WTC11 (cell line): ENCODE measurements around the gene EFCAB14. TPM values are rescaled to one million over a fixed set of nuclear protein-coding genes. Genes with fewer than 3 reads are reported as not detected.
"Not testable (repeated sequence)": the region's sequence is repeated elsewhere in the genome, so short reads cannot be mapped to it uniquely, and the experiment has no call there.

ENCODE experiments used
- ATAC-seq: fragments of 200-7000 bp; cut with Tn5 transposase; 2 replicates; pipeline ENCODE4 v1.10.0; 2021; ENCODE audit warnings: mild to moderate bottlenecking, moderate library complexity
- CTCF ChIA-PET: fragments of 300-600 bp; sonication (Branson Sonifier 250); formaldehyde crosslinking; loops from one replicate; lab custom pipeline; 2021; ENCODE audit warnings: antibody characterized with exemption; lab: Charles Lee
- POLR2A ChIA-PET: fragments of 350-600 bp; sonication (Branson Sonifier 250); formaldehyde crosslinking; loops from one replicate; lab custom pipeline; 2021; ENCODE audit warnings: antibody characterized with exemption; lab: Charles Lee
- DNase-seq: peaks from one replicate; pipeline ENCODE4 v3.0.0; 2021; ENCODE audit warnings: low spot score
- H3K27ac Mint-ChIP-seq: 2 replicates; pipeline ENCODE4 v1.8.0; 2021; ENCODE audit warnings: mixed read lengths
- H3K27me3 Mint-ChIP-seq: 2 replicates; pipeline ENCODE4 v1.8.0; 2021; ENCODE audit warnings: low read depth, mild to moderate bottlenecking, moderate library complexity, mixed read lengths
- H3K36me3 Mint-ChIP-seq: 2 replicates; pipeline ENCODE4 v1.8.0; 2021; ENCODE audit warnings: mixed read lengths
- H3K4me1 Mint-ChIP-seq: 2 replicates; pipeline ENCODE4 v1.8.0; 2022; ENCODE audit warnings: mixed read lengths
- H3K4me3 Mint-ChIP-seq: 2 replicates; pipeline ENCODE4 v1.8.0; 2021; ENCODE audit warnings: mild to moderate bottlenecking, moderate library complexity, mixed read lengths
- H3K9me3 Mint-ChIP-seq: 2 replicates; pipeline ENCODE4 v1.8.0; 2021; ENCODE audit warnings: mixed read lengths
- AFF4 ChIP-seq: sonication (generic); formaldehyde crosslinking; IDR thresholded peaks from 2 replicates; pipeline ENCODE4 v1.8.1; 2023; ENCODE audit warnings: mild to moderate bottlenecking, missing genetic modification reagents, borderline replicate concordance
- ATF3 ChIP-seq: sonication (generic); formaldehyde crosslinking; conservative IDR thresholded peaks from 2 replicates; pipeline ENCODE4 v1.8.1; 2022; ENCODE audit warnings: mild to moderate bottlenecking, missing genetic modification reagents
- CTCF ChIP-seq: fragments of 200-600 bp; IDR thresholded peaks from 2 replicates; pipeline ENCODE4 v1.8.0; 2022; ENCODE audit warnings: antibody characterized with exemption
- ERG ChIP-seq: fragments of 250-450 bp; sonication (Bioruptor Pico); IDR thresholded peaks from 2 replicates; pipeline ENCODE4 v1.8.0; 2021; ENCODE audit warnings: mild to moderate bottlenecking
- FOXP1 ChIP-seq: sonication (generic); formaldehyde crosslinking; IDR thresholded peaks from 2 replicates; pipeline ENCODE4 v1.8.0; 2022; ENCODE audit warnings: missing genetic modification reagents, mild to moderate bottlenecking, moderate library complexity, borderline replicate concordance
- NFE2L1 ChIP-seq: sonication (generic); formaldehyde crosslinking; IDR thresholded peaks from 2 replicates; pipeline ENCODE4 v1.8.1; 2023; ENCODE audit warnings: missing genetic modification reagents
- PRDM15 ChIP-seq: sonication (generic); formaldehyde crosslinking; IDR thresholded peaks from 2 replicates; pipeline ENCODE4 v1.8.0; 2022; ENCODE audit warnings: missing genetic modification reagents
- SMAD4 ChIP-seq: sonication (generic); formaldehyde crosslinking; IDR thresholded peaks from 2 replicates; pipeline ENCODE4 v1.8.0; 2022; ENCODE audit warnings: mild to moderate bottlenecking, missing genetic modification reagents
- SP1 ChIP-seq: sonication (generic); formaldehyde crosslinking; conservative IDR thresholded peaks from 2 replicates; pipeline ENCODE4 v1.8.1; 2022; ENCODE audit warnings: missing genetic modification reagents
- TEAD4 ChIP-seq: sonication (generic); formaldehyde crosslinking; IDR thresholded peaks from 2 replicates; pipeline ENCODE4 v1.8.0; 2022; ENCODE audit warnings: mild to moderate bottlenecking, missing genetic modification reagents
- ZBTB43 ChIP-seq: sonication (generic); formaldehyde crosslinking; IDR thresholded peaks from 2 replicates; pipeline ENCODE4 v1.8.1; 2023; ENCODE audit warnings: mild to moderate bottlenecking, missing genetic modification reagents
- ZNF232 ChIP-seq: sonication (generic); formaldehyde crosslinking; IDR thresholded peaks from 2 replicates; pipeline ENCODE4 v1.8.0; 2022; ENCODE audit warnings: mild to moderate bottlenecking, missing genetic modification reagents
- ZNF396 ChIP-seq: fragments of 250-450 bp; sonication (Bioruptor Pico); IDR thresholded peaks from 2 replicates; pipeline ENCODE4 v1.8.0; 2021; ENCODE audit warnings: mild to moderate bottlenecking, moderate library complexity, borderline replicate concordance
- ZNF423 ChIP-seq: fragments of 250-450 bp; sonication (Bioruptor Pico); IDR thresholded peaks from 2 replicates; pipeline ENCODE4 v2.1.2; 2022; ENCODE audit warnings: mild to moderate bottlenecking, moderate library complexity
- total RNA-seq: library from RNA; stranded (reverse); gene quantifications from 3 replicates; pipeline ENCODE4 v1.2.3, GENCODE V29; 2021

Gene EFCAB14
- total RNA-seq, 1 experiment from 2014 or later = 46.2 TPM

- no peak for TF ChIP-seq PRDM15 (CRISPR knock-in tag)
- TF ChIP-seq NFE2L1 (CRISPR knock-in tag) = peak; percentile 74; the same call in 1 of the 2 replicates
- no peak for TF ChIP-seq ATF3 (CRISPR knock-in tag)
Measured at GRCh38 chr1:46735708-46736324, 16.9 kb upstream of the EFCAB14 start (continued).

GRCh38 chr1:46728327-46728873 is 9.5 kb upstream of the EFCAB14 start:
- H3K4me3 Mint-ChIP-seq, H3K36me3 Mint-ChIP-seq, POLR2A ChIA-PET, ATAC-seq, H3K27ac Mint-ChIP-seq: not testable (repeated sequence)
- CTCF ChIA-PET = interaction anchor here (0.9 to 1.9 kb wide), 3 partner anchors 10 to 106 kb away, joined by 3 to 6 read pairs (median 4); partner anchors contain the start of gene EFCAB14
- peaks cover 16% of the 10 kb centered on the region for H3K4me1 Mint-ChIP-seq
- peaks cover 46% of the 10 kb centered on the region for H3K27me3 Mint-ChIP-seq
- DNase-seq = peak; percentile 42
- peaks cover 41% of the 10 kb centered on the region for H3K9me3 Mint-ChIP-seq

- Mint-ChIP-seq H3K36me3 (no peaks in the 10 kb centered on the region), H3K4me3 (no peak overlapping the region), H3K9me3 (peaks cover 22% of the 10 kb centered on the region), H3K27ac (no peak overlapping the region), H3K27me3 (peaks cover 19% of the 10 kb centered on the region), H3K4me1 (peaks cover 16% of the 10 kb centered on the region)
- ChIA-PET POLR2A (interaction anchor here (0.5 kb wide), 1 partner anchor 53 kb away, joined by 4 read pairs; no protein-coding TSS in a partner anchor), CTCF (interaction anchor here (0.8 to 2.4 kb wide), 21 partner anchors 10 to 318 kb away, joined by 3 to 21 read pairs (median 6); partner anchors contain the start of genes ATPAF1 and MKNK1)
- DNase-seq = no peak
- ATAC-seq = no peak
- TF ChIP-seq TEAD4 (CRISPR knock-in tag) = no peak
- TF ChIP-seq SMAD4 (CRISPR knock-in tag) = no peak
- TF ChIP-seq ZNF396 (CRISPR knock-in tag) = no peak
- TF ChIP-seq ERG (CRISPR knock-in tag) = no peak
- no peak for TF ChIP-seq FOXP1 (CRISPR knock-in tag)
- TF ChIP-seq SP1 (CRISPR knock-in tag) = no peak
- no peak for TF ChIP-seq PRDM15 (CRISPR knock-in tag)
- no peak for TF ChIP-seq CTCF
- no peak for TF ChIP-seq ZBTB43 (CRISPR knock-in tag)
- TF ChIP-seq ZNF423 (CRISPR knock-in tag) = no peak
- TF ChIP-seq AFF4 (CRISPR knock-in tag) = no peak
- TF ChIP-seq ZNF232 (CRISPR knock-in tag) = no peak
Measured at GRCh38 chr1:46725736-46726108, 6.8 kb upstream of the EFCAB14 start.
